ENCODE results near the gene RSPO3.

RSPO3 gene

DNA sequence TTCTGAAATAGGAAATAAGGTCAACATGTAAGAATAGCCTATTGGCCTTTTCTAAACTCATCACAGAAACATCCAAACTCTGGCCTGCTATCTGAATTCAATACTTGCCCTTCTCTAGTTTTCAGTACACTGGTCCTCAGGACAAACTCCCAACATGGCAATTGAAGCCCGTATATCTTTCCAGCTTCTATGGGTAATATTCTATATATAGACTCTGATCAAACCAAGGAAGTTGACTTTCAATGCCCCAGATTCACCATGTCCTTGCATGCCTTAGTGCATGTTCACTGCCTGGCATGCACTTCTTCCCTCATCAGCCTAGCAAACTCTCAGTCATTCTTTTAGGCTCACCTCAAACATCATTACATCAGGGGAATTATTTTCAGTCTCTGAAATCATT, 73.2 kb downstream of the RSPO3 start:
- Histone ChIP-seq H3F3A (ENCODE audit: control insufficient read depth, insufficient read depth) (no peaks in the 10 kb centered on the region), H3K27me3 (ENCODE audit: control insufficient read depth, low read length) (no peaks in the 10 kb centered on the region; the same call in 1 of the 2 replicates), H3K79me2 (ENCODE audit: control insufficient read depth, low read length) (no peaks in the 10 kb centered on the region), H3K9me2 (replicated peaks; ENCODE audit: control insufficient read depth, low read length) (no peaks in the 10 kb centered on the region), H3K4me2 (ENCODE audit: low read length) (no peak overlapping the region), H3K4me1 (ENCODE audit: control insufficient read depth, low read length) (no peaks in the 10 kb centered on the region), H3K27ac (ENCODE audit: low read depth, low read length) (no peak overlapping the region), H3K4me3 (ENCODE audit: low read length) (no peak overlapping the region), H3K36me3 (ENCODE audit: control insufficient read depth, low read length) (no peaks in the 10 kb centered on the region), H3K9me3 (ENCODE audit: control insufficient read depth, insufficient read depth, low read length) (no peaks in the 10 kb centered on the region), H4K20me1 (ENCODE audit: control insufficient read depth, insufficient read depth, low read depth, low read length) (no peaks in the 10 kb centered on the region)
- TF ChIP-seq, protein P1, sequence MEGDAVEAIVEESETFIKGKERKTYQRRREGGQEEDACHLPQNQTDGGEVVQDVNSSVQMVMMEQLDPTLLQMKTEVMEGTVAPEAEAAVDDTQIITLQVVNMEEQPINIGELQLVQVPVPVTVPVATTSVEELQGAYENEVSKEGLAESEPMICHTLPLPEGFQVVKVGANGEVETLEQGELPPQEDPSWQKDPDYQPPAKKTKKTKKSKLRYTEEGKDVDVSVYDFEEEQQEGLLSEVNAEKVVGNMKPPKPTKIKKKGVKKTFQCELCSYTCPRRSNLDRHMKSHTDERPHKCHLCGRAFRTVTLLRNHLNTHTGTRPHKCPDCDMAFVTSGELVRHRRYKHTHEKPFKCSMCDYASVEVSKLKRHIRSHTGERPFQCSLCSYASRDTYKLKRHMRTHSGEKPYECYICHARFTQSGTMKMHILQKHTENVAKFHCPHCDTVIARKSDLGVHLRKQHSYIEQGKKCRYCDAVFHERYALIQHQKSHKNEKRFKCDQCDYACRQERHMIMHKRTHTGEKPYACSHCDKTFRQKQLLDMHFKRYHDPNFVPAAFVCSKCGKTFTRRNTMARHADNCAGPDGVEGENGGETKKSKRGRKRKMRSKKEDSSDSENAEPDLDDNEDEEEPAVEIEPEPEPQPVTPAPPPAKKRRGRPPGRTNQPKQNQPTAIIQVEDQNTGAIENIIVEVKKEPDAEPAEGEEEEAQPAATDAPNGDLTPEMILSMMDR (IDR thresholded peaks at IDR 0.05; ENCODE audit: low read depth, low read length, poor library complexity, severe bottlenecking) = no peak
- TF ChIP-seq EZH2phosphoT487 (IDR thresholded peaks at IDR 0.05; ENCODE audit: borderline replicate concordance, low read length) = no peak

DNA sequence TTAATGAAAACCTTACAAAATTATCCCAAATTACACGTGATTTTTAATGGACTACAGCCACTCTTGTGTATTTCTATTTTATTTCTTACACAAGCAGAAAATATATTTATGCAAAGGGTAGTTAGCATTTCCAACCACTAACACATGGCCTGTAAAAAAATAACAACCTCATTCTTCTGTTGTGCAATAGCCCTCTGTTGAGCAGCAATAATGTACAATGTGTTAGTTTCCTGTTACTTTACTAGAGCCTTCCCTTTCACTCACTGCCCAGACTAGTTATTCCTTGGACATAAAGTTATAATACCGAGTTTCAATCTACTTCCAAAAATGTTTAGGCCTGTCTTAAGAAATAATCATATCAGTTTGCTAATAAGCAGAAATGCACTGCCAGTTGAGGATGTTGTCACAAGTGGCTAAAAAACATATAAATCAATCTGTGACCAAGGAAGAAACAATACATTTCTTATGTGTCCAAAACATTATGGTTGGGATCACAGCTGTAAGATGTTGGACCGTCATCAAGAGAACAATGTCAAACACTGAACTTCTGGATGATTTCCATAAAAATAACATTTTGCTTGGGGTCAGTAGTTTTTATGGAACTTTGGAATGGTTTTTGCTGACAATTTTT, 74.6 kb downstream of the RSPO3 start:
- TF ChIP-seq, protein P1 (IDR thresholded peaks at IDR 0.05; ENCODE audit: low read depth, low read length, poor library complexity, severe bottlenecking) = no peak
- TF ChIP-seq EZH2phosphoT487 (IDR thresholded peaks at IDR 0.05; ENCODE audit: borderline replicate concordance, low read length) = no peak
- H3K9me2 ChIP-seq (replicated peaks; ENCODE audit: control insufficient read depth, low read length) = no peaks in the 10 kb centered on the region
- H3K27me3 ChIP-seq (ENCODE audit: control insufficient read depth, low read length) = peaks cover 4% of the 10 kb centered on the region; the same call in 1 of the 2 replicates
- H3F3A ChIP-seq (ENCODE audit: control insufficient read depth, insufficient read depth) = no peaks in the 10 kb centered on the region
- H3K27ac ChIP-seq (ENCODE audit: low read depth, low read length) = no peak overlapping the region
- H3K4me1 ChIP-seq (ENCODE audit: control insufficient read depth, low read length) = no peaks in the 10 kb centered on the region
- no peak overlapping the region for H3K4me2 ChIP-seq (ENCODE audit: low read length)
- H3K36me3 ChIP-seq (ENCODE audit: control insufficient read depth, low read length) = no peaks in the 10 kb centered on the region
- H3K4me3 ChIP-seq (ENCODE audit: low read length) = no peak overlapping the region
- no peaks in the 10 kb centered on the region for H3K79me2 ChIP-seq (ENCODE audit: control insufficient read depth, low read length)
- no peaks in the 10 kb centered on the region for H3K9me3 ChIP-seq (ENCODE audit: control insufficient read depth, insufficient read depth, low read length)
- no peaks in the 10 kb centered on the region for H4K20me1 ChIP-seq (ENCODE audit: control insufficient read depth, insufficient read depth, low read depth, low read length)

DNA sequence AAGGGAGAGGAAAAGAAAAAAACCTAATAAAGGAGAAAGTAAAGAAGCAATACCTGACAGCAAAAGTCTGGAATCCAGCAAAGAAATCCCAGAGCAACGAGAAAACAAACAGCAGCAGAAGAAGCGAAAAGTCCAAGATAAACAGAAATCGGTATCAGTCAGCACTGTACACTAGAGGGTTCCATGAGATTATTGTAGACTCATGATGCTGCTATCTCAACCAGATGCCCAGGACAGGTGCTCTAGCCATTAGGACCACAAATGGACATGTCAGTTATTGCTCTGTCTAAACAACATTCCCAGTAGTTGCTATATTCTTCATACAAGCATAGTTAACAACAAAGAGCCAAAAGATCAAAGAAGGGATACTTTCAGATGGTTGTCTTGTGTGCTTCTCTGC, 77.4 kb downstream of the RSPO3 start:
- Histone ChIP-seq H4K20me1 (ENCODE audit: control insufficient read depth, insufficient read depth, low read depth, low read length) (no peaks in the 10 kb centered on the region), H3K9me2 (replicated peaks; ENCODE audit: control insufficient read depth, low read length) (no peaks in the 10 kb centered on the region), H3K9me3 (ENCODE audit: control insufficient read depth, insufficient read depth, low read length) (no peaks in the 10 kb centered on the region), H3K4me3 (ENCODE audit: low read length) (no peak overlapping the region), H3F3A (ENCODE audit: control insufficient read depth, insufficient read depth) (no peaks in the 10 kb centered on the region), H3K27me3 (ENCODE audit: control insufficient read depth, low read length) (peaks cover 4% of the 10 kb centered on the region; the same call in 1 of the 2 replicates), H3K27ac (ENCODE audit: low read depth, low read length) (no peak overlapping the region), H3K79me2 (ENCODE audit: control insufficient read depth, low read length) (no peaks in the 10 kb centered on the region), H3K36me3 (ENCODE audit: control insufficient read depth, low read length) (no peaks in the 10 kb centered on the region), H3K4me2 (ENCODE audit: low read length) (no peak overlapping the region), H3K4me1 (ENCODE audit: control insufficient read depth, low read length) (no peaks in the 10 kb centered on the region)
- TF ChIP-seq EZH2phosphoT487 (IDR thresholded peaks at IDR 0.05; ENCODE audit: borderline replicate concordance, low read length) = no peak
- TF ChIP-seq, protein P1 (IDR thresholded peaks at IDR 0.05; ENCODE audit: low read depth, low read length, poor library complexity, severe bottlenecking) = no peak

Data from DOHH2 (cell line).